ENCODE data around the gene CALML6. TPM values are rescaled to one million over a fixed set of nuclear protein-coding genes. Genes with fewer than 3 reads are reported as not detected.
"Not testable (repeated sequence)": the region's sequence is repeated elsewhere in the genome, so short reads cannot be mapped to it uniquely, and the experiment has no call there.

The CALML6 gene
- total RNA-seq, 2 experiments from 2014 or later: 0.21 to 0.42 TPM

DNA sequence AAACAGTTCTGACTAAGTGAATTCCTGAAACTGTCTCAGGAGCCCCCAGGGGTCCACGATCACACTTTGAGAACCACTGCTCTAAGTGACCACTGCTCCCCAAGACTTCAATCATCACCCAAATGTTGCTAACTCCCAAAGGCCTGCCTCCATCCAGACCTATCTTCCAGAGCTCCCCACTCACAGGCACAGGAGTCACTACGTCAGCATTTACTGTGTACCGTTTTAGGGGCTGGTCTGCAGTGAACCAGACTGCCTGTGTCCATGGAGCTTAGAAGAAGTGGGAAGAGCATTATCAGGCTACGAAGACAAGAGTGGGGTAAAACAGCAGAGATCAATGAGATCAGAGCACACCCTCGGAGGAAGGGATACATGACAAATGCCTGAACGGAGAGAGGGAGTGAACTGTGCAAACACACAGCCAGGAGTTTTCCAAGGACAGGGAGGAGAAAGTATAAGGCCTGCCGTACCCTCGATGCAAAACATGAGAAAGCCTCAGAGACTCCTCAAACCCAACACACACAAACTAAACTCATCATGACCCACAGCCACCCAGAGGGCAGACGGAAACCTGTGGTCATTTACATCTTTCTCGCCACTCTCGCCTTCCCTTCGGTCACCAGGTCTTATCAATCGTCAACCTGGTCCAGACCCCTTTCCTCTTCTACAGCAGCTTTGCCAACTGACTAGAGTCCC, 34.3 kb upstream of the CALML6 start:
- H3K9me3 Mint-ChIP-seq (ENCODE audit: insufficient read depth): no peaks in the 10 kb centered on the region

DNA sequence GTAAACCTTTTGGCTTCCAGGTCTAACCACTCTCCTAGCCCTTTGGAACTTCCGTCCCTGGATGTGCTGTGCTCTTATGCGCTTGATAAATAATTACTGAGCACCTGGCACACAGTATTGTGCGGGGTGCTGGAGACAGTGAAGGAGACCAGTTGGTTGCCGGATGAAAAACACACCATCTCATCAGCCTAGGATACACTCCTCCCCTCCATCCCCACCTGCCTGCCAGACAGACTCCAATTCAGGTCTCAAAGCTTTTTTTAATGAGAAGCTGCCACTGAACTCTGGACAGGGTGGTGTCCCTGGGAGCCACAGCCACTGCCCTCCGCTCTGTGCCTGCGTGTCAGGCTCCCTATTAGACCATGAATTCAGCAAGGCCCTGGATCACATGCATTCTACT, 33.3 kb upstream of the CALML6 start:
- ChIA-PET CTCF (interaction anchor here (3.0 kb wide), 1 partner anchor 27 kb away, joined by 9 read pairs; no protein-coding TSS in a partner anchor), POLR2A (interaction anchor here (1.2 to 1.5 kb wide), 3 partner anchors 10 to 28 kb away, joined by 3 to 4 read pairs (median 3); no protein-coding TSS in a partner anchor)

More for the DNA sequence above, 34.3 kb upstream of the CALML6 start:
- ATAC-seq (no peak), DNase-seq (no peak)
- ChIA-PET CTCF (no interaction called here), POLR2A (interaction anchor here (1.5 kb wide), 1 partner anchor 19 kb away, joined by 3 read pairs; no protein-coding TSS in a partner anchor)
- peaks cover 44% of the 10 kb centered on the region for H3K36me3 Mint-ChIP-seq (ENCODE audit: low read depth)
- no peak overlapping the region for H3K4me3 Mint-ChIP-seq
- peaks cover 56% of the 10 kb centered on the region for H3K4me1 Mint-ChIP-seq (ENCODE audit: low read depth)
- peak overlapping the region; percentile 58 for H3K27ac Mint-ChIP-seq
- H3K27me3 Mint-ChIP-seq (ENCODE audit: low read depth): no peaks in the 10 kb centered on the region

DNA sequence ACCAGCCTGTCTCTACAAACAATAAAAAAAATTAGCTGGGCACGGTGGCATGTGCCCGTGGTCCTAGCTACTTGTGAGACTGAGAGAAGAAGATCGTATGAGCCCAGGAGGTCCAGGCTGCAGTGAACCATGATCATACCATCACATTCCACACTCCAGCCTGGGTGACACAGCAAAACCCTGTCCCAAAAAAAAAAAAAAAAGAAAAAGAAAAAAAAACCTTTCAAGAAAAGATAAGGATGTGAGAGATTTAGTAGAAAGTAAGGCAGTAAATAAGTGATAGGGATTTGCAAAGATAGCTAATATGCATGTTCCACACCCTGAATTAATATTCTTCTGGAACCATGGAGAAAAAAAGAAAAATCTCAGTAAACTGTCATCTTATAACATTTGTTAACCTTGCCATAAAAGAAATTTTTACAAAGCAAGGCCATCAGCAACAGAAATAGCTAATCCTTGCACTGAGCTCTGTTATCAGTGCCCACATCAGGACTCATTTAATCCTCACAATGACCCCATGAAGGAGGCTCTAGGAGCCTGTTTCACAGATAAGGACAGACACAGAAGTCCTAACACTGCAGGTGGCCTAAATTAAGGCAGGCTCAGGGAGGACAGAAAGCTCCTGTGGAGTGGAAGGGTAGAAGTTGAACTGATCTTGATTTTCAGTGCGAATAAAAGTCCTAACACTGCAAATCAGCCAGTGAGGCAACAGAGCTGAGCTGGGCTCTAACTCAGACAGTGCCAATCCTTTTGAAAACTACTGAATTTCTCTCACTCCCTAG, 31.8 kb upstream of the CALML6 start:
- Mint-ChIP-seq H3K4me1 (ENCODE audit: low read depth) (peaks cover 56% of the 10 kb centered on the region), H3K4me3 (no peak overlapping the region), H3K27me3 (ENCODE audit: low read depth) (no peaks in the 10 kb centered on the region), H3K27ac (peak overlapping the region; percentile 30), H3K9me3 (ENCODE audit: insufficient read depth) (no peaks in the 10 kb centered on the region), H3K36me3 (ENCODE audit: low read depth) (peaks cover 42% of the 10 kb centered on the region)
- ATAC-seq: peak; percentile 32
- no peak for DNase-seq
- ChIA-PET POLR2A (interaction anchor here (0.9 to 1.5 kb wide), 2 partner anchors 14 to 26 kb away, joined by 3 read pairs; no protein-coding TSS in a partner anchor), CTCF (interaction anchor here (1.1 to 3.0 kb wide), 3 partner anchors 8 to 26 kb away, joined by 3 to 9 read pairs (median 5); no protein-coding TSS in a partner anchor)

More for the DNA sequence above, 33.3 kb upstream of the CALML6 start:
- H3K9me3 Mint-ChIP-seq (ENCODE audit: insufficient read depth): no peaks in the 10 kb centered on the region
- peaks cover 51% of the 10 kb centered on the region for H3K4me1 Mint-ChIP-seq (ENCODE audit: low read depth)
- peaks cover 39% of the 10 kb centered on the region for H3K36me3 Mint-ChIP-seq (ENCODE audit: low read depth)
- no peak overlapping the region for H3K27ac Mint-ChIP-seq
- H3K27me3 Mint-ChIP-seq (ENCODE audit: low read depth): no peaks in the 10 kb centered on the region
- H3K4me3 Mint-ChIP-seq: no peak overlapping the region
- DNase-seq: no peak
- no peak for ATAC-seq

DNA sequence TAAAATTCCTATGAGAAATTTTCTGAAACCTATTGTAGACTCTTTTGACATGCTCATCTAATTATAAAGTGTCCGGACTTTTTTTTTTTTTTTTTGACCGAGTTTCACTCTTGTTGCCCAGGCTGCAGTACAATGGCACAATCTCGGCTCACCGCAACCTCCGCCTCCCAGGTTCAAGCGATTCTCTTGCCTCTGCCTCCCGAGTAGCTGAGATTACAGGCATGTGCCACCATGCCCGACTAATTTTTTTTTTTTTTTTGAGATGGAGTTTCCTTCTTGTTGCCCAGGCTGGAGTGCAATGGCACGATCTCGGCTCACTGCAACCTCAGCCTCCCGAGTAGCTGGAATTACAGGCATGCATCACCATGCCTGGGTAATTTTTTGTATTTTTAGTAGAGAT, 31.2 kb upstream of the CALML6 start:
- POLR2A ChIA-PET: interaction anchor here (0.9 kb wide), 1 partner anchor 15 kb away, joined by 3 read pairs; no protein-coding TSS in a partner anchor
- H3K27ac Mint-ChIP-seq; ATAC-seq; DNase-seq; H3K27me3 Mint-ChIP-seq (ENCODE audit: low read depth); H3K9me3 Mint-ChIP-seq (ENCODE audit: insufficient read depth); H3K4me3 Mint-ChIP-seq: not testable (repeated sequence)
- CTCF ChIA-PET: interaction anchor here (1.1 to 3.0 kb wide), 3 partner anchors 9 to 25 kb away, joined by 3 to 9 read pairs (median 5); no protein-coding TSS in a partner anchor
- peaks cover 38% of the 10 kb centered on the region for H3K36me3 Mint-ChIP-seq (ENCODE audit: low read depth)
- H3K4me1 Mint-ChIP-seq (ENCODE audit: low read depth): peaks cover 56% of the 10 kb centered on the region

DNA sequence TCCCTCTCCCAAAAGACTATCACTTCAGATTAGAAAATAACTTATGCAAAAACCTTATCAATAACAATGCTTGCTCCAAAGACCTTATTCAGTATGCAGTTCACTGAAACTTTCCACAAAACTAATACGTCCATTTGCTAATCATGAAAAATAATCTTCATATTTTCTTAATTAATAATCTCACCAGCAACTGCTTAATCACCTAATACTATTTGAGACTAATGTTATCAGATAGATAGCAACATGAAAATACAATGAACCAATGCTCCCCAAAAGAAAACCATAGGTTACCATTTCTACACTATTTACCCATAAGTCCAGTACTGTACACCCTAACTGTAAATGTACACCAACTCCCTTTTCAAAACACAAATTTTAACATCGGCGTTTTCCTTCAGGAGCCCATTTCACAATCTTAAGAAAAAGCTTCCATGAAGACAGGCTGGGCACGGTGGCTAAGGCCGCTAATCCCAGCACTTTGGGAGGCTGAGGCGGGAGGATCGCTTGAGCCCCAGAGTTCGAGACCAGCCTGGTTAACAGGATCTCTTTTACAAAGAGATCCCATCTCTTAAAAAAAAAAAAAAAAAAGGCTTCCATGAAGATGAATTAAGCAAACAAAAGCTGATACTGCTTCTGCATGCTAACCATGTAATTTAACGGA, 25.8 kb upstream of the CALML6 start:
- no peaks in the 10 kb centered on the region for H3K27me3 Mint-ChIP-seq (ENCODE audit: low read depth)
- CTCF ChIA-PET: interaction anchor here (0.7 to 3.3 kb wide), 3 partner anchors 12 to 20 kb away, joined by 3 to 17 read pairs (median 4); no protein-coding TSS in a partner anchor
- ATAC-seq (no peak), DNase-seq (peak; percentile 19)
- POLR2A ChIA-PET: interaction anchor here (0.8 to 2.2 kb wide), 2 partner anchors 20 to 24 kb away, joined by 3 to 7 read pairs; no protein-coding TSS in a partner anchor
- H3K27ac Mint-ChIP-seq: peak overlapping the region; percentile 87
- peak overlapping the region; percentile 85 for H3K4me3 Mint-ChIP-seq
- no peaks in the 10 kb centered on the region for H3K9me3 Mint-ChIP-seq (ENCODE audit: insufficient read depth)
- H3K36me3 Mint-ChIP-seq (ENCODE audit: low read depth): peaks cover 24% of the 10 kb centered on the region
- peaks cover 43% of the 10 kb centered on the region for H3K4me1 Mint-ChIP-seq (ENCODE audit: low read depth)

DNA sequence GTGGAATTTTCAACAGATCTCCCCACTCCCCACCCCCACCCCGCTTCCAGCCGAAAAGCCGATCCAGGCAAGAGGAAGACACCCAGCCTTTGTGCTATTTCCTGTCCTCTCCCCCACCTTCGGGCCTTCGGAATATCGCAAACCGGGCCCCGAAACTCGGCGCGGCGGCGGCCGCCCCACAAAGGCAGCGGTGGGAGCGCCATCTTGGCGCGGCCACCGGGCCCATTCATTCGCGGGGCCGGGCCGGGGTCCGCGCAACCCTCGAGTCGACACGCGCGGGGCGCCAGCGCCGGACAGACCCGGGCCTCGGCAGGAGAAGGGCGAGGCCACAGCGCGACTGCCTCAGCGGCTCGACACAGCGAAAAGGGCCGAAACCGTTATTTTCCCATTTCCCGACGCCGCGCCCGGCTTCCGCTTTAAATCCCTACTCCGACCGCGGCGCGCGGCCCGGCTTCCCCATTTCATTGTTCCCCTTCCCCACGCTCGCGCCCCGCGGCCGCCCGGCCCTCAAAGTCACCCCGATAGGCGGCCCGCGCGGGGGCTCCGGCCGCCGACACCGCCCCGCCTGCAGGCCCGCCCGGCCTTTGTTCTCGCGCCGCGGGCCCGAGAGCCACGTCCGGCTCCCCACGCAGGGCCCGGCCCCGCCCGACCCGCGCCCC, 25.1 kb upstream of the CALML6 start:
- H3K27ac Mint-ChIP-seq: peak overlapping the region; percentile 88
- peaks cover 21% of the 10 kb centered on the region for H3K36me3 Mint-ChIP-seq (ENCODE audit: low read depth)
- CTCF ChIA-PET: interaction anchor here (3.3 kb wide), 1 partner anchor 16 kb away, joined by 17 read pairs; no protein-coding TSS in a partner anchor
- no peaks in the 10 kb centered on the region for H3K27me3 Mint-ChIP-seq (ENCODE audit: low read depth)
- ATAC-seq (peak; percentile 43), DNase-seq (peak; percentile 49)
- H3K4me3 Mint-ChIP-seq: peak overlapping the region; percentile 85
- peaks cover 50% of the 10 kb centered on the region for H3K4me1 Mint-ChIP-seq (ENCODE audit: low read depth)
- POLR2A ChIA-PET: interaction anchor here (0.8 kb wide), 1 partner anchor 23 kb away, joined by 3 read pairs; no protein-coding TSS in a partner anchor
- no peaks in the 10 kb centered on the region for H3K9me3 Mint-ChIP-seq (ENCODE audit: insufficient read depth)

DNA sequence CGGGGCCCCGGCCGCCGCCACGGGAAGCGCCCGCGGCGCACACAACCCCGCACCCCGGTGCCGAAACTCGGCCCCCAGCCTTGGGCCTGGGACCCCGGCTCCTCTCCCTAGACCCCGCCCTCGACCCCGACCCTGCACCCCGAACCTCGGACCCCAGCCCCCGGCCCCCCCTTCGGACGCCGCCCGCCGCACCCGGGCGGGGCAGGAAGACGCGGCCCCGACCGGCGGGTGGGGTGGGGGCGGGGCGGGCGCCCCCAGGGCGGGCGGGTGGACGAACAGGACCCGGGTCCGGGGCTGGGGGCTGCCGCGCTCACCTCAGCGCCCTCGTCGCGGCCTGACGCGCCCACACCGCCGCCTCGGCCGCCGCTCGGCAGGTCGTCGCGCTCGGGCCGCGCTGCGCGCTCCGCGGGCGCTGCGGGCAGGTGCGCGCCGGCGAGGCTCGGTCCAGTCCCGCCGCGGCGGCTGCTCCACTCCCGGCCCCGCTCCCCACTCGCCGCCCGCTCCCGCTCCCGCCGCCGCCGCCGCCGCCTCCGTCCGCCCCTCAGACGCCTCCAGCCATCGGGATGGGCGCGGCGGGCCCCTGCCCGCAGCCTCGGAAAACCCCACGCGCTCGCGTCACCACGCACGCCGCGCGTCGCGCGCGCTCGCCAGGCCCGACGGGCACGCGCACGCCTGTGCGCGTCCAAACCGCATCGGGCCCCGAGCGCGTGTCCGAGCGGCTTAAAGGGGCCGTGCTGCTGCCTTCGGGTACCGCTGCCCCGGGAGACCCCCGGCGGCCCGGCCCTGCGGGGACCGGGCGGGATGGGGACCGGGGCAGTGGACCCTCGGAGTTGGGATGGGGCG, 24.3 kb upstream of the CALML6 start, which contains the start of gene GNB1:
Gene GNB1, minus strand, starts transcription at position 582 of the 843 bp plus-strand sequence. CDS start 65,634 bp downstream, outside the sequence.
- ATAC-seq: peak; percentile 60
- Mint-ChIP-seq H3K4me3 (peak within 1 kb of the TSS; percentile 90), H3K27ac (peak within 1 kb of the TSS; percentile 94), H3K36me3 (ENCODE audit: low read depth) (peaks cover 21% of the 10 kb centered on the region), H3K4me1 (ENCODE audit: low read depth) (peaks cover 54% of the 10 kb centered on the region), H3K9me3 (ENCODE audit: insufficient read depth) (no peaks in the 10 kb centered on the region), H3K27me3 (ENCODE audit: low read depth) (peaks cover under 1% of the 10 kb centered on the region)
- ChIA-PET CTCF (interaction anchor here (1.9 kb wide), 1 partner anchor 15 kb away, joined by 13 read pairs; no protein-coding TSS in a partner anchor), POLR2A (interaction anchor here (1.5 kb wide), 1 partner anchor 18 kb away, joined by 5 read pairs; no protein-coding TSS in a partner anchor)
- DNase-seq: peak; percentile 87

DNA sequence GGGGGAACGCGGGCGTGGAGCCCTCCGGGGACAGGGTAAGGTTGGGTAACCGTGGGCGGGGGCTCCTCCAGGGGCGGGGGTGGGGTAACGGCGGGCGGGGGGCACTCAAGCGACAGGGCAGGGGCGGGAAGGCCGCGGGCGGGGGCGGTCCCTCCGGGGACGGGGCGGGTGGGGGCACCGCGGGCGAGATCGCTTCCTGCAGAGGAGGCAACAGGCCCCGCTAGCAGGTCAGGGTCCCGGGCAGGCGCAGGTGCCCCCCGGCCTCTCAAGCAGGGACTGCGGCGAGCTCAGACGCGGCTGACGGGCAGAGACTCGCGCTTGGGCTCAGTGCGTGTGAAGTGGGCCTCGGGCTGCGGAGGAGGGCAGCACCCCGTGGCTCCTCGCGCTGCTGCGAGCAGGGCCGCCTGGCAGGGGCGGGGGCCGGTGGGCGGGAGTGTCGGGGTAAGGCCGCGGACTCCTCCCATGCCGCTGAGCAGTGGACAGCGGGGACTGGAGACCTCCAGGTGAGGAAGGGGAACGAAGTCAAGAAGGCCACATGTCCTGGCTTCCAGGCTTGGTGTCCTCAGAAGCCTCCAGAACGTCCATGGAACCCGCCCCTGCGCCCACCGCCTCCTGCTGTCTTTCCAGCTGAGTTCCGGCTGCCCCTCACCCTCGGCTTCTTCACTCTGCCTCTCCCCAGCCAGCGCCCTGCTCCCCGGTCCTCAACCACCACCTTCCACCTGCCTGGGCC, 23.5 kb upstream of the CALML6 start:
- ChIA-PET CTCF (interaction anchor here (1.1 to 1.9 kb wide), 2 partner anchors 14 to 17 kb away, joined by 8 to 13 read pairs; no protein-coding TSS in a partner anchor), POLR2A (interaction anchor here (0.9 to 1.5 kb wide), 4 partner anchors 9 to 112 kb away, joined by 3 to 5 read pairs (median 4); no protein-coding TSS in a partner anchor)
- Mint-ChIP-seq H3K4me1 (ENCODE audit: low read depth) (peaks cover 53% of the 10 kb centered on the region), H3K27ac (peak overlapping the region; percentile 87), H3K36me3 (ENCODE audit: low read depth) (peaks cover 17% of the 10 kb centered on the region), H3K27me3 (ENCODE audit: low read depth) (peaks cover 3% of the 10 kb centered on the region), H3K9me3 (ENCODE audit: insufficient read depth) (no peaks in the 10 kb centered on the region), H3K4me3 (peak overlapping the region; percentile 90)
- DNase-seq (peak; percentile 81), ATAC-seq (peak; percentile 57)

DNA sequence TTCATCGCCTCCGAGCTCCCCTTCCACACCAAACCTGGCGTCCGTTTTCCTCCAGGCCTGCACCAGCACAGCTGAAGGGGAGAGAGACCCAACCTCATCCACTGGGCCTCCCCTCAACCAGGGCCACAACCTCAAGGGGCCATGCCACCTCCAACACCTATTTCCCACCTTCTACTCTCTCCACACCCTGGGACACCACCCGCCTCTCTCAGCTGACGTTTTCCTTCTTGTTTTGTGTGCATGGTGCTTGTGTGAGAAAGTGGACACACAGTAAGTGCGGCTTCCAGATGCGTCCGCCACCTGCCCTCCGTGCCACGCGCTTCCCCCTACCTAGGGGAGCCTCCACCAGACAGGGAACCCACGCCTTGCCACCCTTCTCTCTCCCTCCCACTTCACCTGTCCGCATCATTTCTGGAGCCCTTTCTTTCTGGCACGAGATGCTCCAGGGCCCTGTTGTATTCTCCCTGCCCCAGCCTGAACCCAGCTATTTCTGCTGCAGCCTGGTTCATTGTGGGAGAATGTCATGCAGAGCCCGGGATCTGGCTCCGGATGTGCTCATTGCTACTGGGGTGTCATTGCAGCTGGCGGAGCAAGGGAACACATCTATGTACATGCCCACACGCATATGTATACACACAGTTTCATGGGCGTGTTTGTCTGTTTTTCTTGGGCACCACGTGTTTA, 22.8 kb upstream of the CALML6 start:
- POLR2A ChIA-PET: interaction anchor here (0.9 to 1.5 kb wide), 4 partner anchors 10 to 113 kb away, joined by 3 to 5 read pairs (median 4); no protein-coding TSS in a partner anchor
- H3K4me3 Mint-ChIP-seq: peak overlapping the region; percentile 90
- no peak for DNase-seq
- peaks cover 13% of the 10 kb centered on the region for H3K36me3 Mint-ChIP-seq (ENCODE audit: low read depth)
- no peaks in the 10 kb centered on the region for H3K9me3 Mint-ChIP-seq (ENCODE audit: insufficient read depth)
- peaks cover 3% of the 10 kb centered on the region for H3K27me3 Mint-ChIP-seq (ENCODE audit: low read depth)
- ATAC-seq: no peak
- peak overlapping the region; percentile 87 for H3K27ac Mint-ChIP-seq
- CTCF ChIA-PET: interaction anchor here (1.1 to 1.9 kb wide), 2 partner anchors 14 to 17 kb away, joined by 8 to 13 read pairs; no protein-coding TSS in a partner anchor
- peaks cover 49% of the 10 kb centered on the region for H3K4me1 Mint-ChIP-seq (ENCODE audit: low read depth)

Data from activated CD8-positive, alpha-beta T cell treated with anti-CD3 and anti-CD28 coated beads, Interleukin-2, amount 10 ng/mL, durations not matched to agents 7 days and 5 days (primary cell).